Measurements from ENCODE around the gene ATP6V0A4.
"Not testable (repeated sequence)": the region's sequence is repeated elsewhere in the genome, so short reads cannot be mapped to it uniquely, and the experiment has no call there.

Gene ATP6V0A4

GRCh38 chr7:138697535-138698182, 100.3 kb downstream of the ATP6V0A4 start:
- no peak for DNase-seq

- DNase-seq = not testable (repeated sequence)
These were observed 102.2 kb downstream of the ATP6V0A4 start for GRCh38 chr7:138695776-138696175.

GRCh38 chr7:138695106-138695505, 102.9 kb downstream of the ATP6V0A4 start:
- no peak for DNase-seq

GRCh38 chr7:138691178-138691577, 106.8 kb downstream of the ATP6V0A4 start:
- no peak for DNase-seq

GRCh38 chr7:138690495-138690894, 107.5 kb downstream of the ATP6V0A4 start:
- DNase-seq = no peak

- DNase-seq = not testable (repeated sequence)
These were observed 110.0 kb downstream of the ATP6V0A4 start for GRCh38 chr7:138688037-138688436.

- DNase-seq = no peak
These were observed 113.7 kb downstream of the ATP6V0A4 start for GRCh38 chr7:138684340-138684739.

- no peak for DNase-seq
These were observed 118.2 kb downstream of the ATP6V0A4 start for GRCh38 chr7:138679793-138680192.

- DNase-seq = no peak
These were observed 127.4 kb downstream of the ATP6V0A4 start for GRCh38 chr7:138670594-138670993.

- DNase-seq = no peak
These were observed 128.6 kb downstream of the ATP6V0A4 start for GRCh38 chr7:138669364-138669763.

GRCh38 chr7:138668946-138669345, 129.1 kb downstream of the ATP6V0A4 start:
- no peak for DNase-seq

GRCh38 chr7:138668229-138668596, 129.8 kb downstream of the ATP6V0A4 start:
- no peak for DNase-seq

- DNase-seq = peak; percentile 54
These were observed 130.3 kb downstream of the ATP6V0A4 start for GRCh38 chr7:138667535-138668228.

GRCh38 chr7:138666385-138666784, 131.6 kb downstream of the ATP6V0A4 start:
- no peak for DNase-seq

- no peak for DNase-seq
These were observed 132.3 kb downstream of the ATP6V0A4 start for GRCh38 chr7:138665669-138666140.

- no peak for DNase-seq
These were observed 132.7 kb downstream of the ATP6V0A4 start for GRCh38 chr7:138665249-138665648.

GRCh38 chr7:138663725-138664710, 134.0 kb downstream of the ATP6V0A4 start:
- no peak for DNase-seq

- no peak for DNase-seq
These were observed 135.0 kb downstream of the ATP6V0A4 start for GRCh38 chr7:138662991-138663320.

- no peak for DNase-seq
These were observed 135.7 kb downstream of the ATP6V0A4 start for GRCh38 chr7:138662076-138662990.

GRCh38 chr7:138661069-138661635, 136.8 kb downstream of the ATP6V0A4 start:
- DNase-seq = no peak

- DNase-seq = no peak
These were observed 139.1 kb downstream of the ATP6V0A4 start for GRCh38 chr7:138658889-138659288.

- no peak for DNase-seq
These were observed 140.1 kb downstream of the ATP6V0A4 start for GRCh38 chr7:138657854-138658386.

All from activated CD4-positive, alpha-beta T cell treated with anti-CD3 and anti-CD28 coated beads, Interleukin-10, Interleukin-2, amounts not matched to agents 100 ng/mL and 50 ng/mL, durations not matched to agents 16 hours and 8 hours (primary cell).